ENCODE results near the gene ABCC3.

DNA sequence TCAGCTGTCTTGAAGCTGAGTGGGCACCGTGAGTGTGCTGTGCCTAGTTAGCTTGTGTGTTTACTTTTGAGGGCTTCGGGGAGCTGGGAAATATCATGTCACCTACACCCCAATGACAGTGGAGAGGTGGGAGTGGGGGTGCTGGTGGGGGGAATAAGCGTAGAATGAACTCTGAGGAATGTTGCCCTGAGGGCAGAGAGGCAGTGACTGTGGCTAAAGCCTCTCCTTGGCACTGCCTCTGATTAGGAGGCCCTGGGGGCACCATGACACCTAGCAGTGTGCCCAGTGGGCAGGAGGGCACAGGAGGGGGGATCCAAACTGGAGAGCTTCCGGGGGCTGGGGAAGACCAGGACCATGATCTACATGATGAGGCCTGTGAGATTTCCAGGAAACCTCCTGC, 49.3 kb upstream of the ABCC3 start:
- TF ChIP-seq TSC22D4 (tag; IDR thresholded peaks at IDR 0.05) (no peak), POLR2A (conservative IDR thresholded peaks at IDR 0.05) (no peak), FUS (optimal IDR thresholded peaks at IDR 0.05; ENCODE audit: low read depth, low read length) (no peak), RFX1 (IDR thresholded peaks at IDR 0.05) (no peak), SP2 (IDR thresholded peaks at IDR 0.05; ENCODE audit: extremely low read depth, low read depth, low read length, poor library complexity, severe bottlenecking) (no peak), SETDB1 (IDR thresholded peaks at IDR 0.05; ENCODE audit: low read length) (no peak)
- TF ChIP-seq, protein P1, sequence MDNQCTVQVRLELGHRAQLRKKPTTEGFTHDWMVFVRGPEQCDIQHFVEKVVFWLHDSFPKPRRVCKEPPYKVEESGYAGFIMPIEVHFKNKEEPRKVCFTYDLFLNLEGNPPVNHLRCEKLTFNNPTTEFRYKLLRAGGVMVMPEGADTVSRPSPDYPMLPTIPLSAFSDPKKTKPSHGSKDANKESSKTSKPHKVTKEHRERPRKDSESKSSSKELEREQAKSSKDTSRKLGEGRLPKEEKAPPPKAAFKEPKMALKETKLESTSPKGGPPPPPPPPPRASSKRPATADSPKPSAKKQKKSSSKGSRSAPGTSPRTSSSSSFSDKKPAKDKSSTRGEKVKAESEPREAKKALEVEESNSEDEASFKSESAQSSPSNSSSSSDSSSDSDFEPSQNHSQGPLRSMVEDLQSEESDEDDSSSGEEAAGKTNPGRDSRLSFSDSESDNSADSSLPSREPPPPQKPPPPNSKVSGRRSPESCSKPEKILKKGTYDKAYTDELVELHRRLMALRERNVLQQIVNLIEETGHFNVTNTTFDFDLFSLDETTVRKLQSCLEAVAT (IDR thresholded peaks at IDR 0.05): no peak
- TF ChIP-seq, protein P2, sequence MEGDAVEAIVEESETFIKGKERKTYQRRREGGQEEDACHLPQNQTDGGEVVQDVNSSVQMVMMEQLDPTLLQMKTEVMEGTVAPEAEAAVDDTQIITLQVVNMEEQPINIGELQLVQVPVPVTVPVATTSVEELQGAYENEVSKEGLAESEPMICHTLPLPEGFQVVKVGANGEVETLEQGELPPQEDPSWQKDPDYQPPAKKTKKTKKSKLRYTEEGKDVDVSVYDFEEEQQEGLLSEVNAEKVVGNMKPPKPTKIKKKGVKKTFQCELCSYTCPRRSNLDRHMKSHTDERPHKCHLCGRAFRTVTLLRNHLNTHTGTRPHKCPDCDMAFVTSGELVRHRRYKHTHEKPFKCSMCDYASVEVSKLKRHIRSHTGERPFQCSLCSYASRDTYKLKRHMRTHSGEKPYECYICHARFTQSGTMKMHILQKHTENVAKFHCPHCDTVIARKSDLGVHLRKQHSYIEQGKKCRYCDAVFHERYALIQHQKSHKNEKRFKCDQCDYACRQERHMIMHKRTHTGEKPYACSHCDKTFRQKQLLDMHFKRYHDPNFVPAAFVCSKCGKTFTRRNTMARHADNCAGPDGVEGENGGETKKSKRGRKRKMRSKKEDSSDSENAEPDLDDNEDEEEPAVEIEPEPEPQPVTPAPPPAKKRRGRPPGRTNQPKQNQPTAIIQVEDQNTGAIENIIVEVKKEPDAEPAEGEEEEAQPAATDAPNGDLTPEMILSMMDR (IDR thresholded peaks at IDR 0.05 in 2 of 3, conservative IDR thresholded peaks at IDR 0.05 in 1 of 3; ENCODE audit: insufficient read depth in 2 of 3, low read depth in 1 of 3, low read length in 3 of 3): no peak
- TF ChIP-seq, protein P3, sequence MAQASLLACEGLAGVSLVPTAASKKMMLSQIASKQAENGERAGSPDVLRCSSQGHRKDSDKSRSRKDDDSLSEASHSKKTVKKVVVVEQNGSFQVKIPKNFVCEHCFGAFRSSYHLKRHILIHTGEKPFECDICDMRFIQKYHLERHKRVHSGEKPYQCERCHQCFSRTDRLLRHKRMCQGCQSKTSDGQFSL (CRISPR knock-in tag; IDR thresholded peaks at IDR 0.05): no peak
- TF ChIP-seq, protein P3 (tag; IDR thresholded peaks at IDR 0.05): no peak
- TF ChIP-seq, protein P4, sequence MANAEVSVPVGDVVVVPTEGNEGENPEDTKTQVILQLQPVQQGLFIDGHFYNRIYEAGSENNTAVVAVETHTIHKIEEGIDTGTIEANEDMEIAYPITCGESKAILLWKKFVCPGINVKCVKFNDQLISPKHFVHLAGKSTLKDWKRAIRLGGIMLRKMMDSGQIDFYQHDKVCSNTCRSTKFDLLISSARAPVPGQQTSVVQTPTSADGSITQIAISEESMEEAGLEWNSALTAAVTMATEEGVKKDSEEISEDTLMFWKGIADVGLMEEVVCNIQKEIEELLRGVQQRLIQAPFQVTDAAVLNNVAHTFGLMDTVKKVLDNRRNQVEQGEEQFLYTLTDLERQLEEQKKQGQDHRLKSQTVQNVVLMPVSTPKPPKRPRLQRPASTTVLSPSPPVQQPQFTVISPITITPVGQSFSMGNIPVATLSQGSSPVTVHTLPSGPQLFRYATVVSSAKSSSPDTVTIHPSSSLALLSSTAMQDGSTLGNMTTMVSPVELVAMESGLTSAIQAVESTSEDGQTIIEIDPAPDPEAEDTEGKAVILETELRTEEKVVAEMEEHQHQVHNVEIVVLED (CRISPR knock-in tag; IDR thresholded peaks at IDR 0.05): no peak
- TF ChIP-seq, protein P5, sequence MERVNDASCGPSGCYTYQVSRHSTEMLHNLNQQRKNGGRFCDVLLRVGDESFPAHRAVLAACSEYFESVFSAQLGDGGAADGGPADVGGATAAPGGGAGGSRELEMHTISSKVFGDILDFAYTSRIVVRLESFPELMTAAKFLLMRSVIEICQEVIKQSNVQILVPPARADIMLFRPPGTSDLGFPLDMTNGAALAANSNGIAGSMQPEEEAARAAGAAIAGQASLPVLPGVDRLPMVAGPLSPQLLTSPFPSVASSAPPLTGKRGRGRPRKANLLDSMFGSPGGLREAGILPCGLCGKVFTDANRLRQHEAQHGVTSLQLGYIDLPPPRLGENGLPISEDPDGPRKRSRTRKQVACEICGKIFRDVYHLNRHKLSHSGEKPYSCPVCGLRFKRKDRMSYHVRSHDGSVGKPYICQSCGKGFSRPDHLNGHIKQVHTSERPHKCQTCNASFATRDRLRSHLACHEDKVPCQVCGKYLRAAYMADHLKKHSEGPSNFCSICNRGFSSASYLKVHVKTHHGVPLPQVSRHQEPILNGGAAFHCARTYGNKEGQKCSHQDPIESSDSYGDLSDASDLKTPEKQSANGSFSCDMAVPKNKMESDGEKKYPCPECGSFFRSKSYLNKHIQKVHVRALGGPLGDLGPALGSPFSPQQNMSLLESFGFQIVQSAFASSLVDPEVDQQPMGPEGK (CRISPR knock-in tag; IDR thresholded peaks at IDR 0.05; ENCODE audit: borderline replicate concordance): no peak
